Progenitor cell of endocrine pancreas (in vitro differentiated cells): ENCODE measurements around the gene TOMM70. TPM values are rescaled to one million over a fixed set of nuclear protein-coding genes. Genes with fewer than 3 reads are reported as not detected.

ENCODE experiments used
- DNase-seq: peaks from one replicate; pipeline ENCODE4 v3.0.0; 2021; ENCODE audit warnings: low spot score; ENCODE audit not compliant: unreplicated experiment
- H3K27ac Mint-ChIP-seq: 2 replicates; pipeline ENCODE4 v1.8.0; 2021; ENCODE audit warnings: mild to moderate bottlenecking, moderate library complexity, mixed read lengths
- H3K27me3 Mint-ChIP-seq: 2 replicates; pipeline ENCODE4 v1.8.0; 2021; ENCODE audit warnings: mixed read lengths
- H3K36me3 Mint-ChIP-seq: 2 replicates; pipeline ENCODE4 v1.8.0; 2022; ENCODE audit warnings: mixed read lengths; ENCODE audit not compliant: insufficient read depth
- H3K4me1 Mint-ChIP-seq: 2 replicates; pipeline ENCODE4 v1.8.0; 2021; ENCODE audit warnings: low read depth, mixed read lengths
- H3K4me3 Mint-ChIP-seq: 2 replicates; pipeline ENCODE4 v1.8.0; 2021; ENCODE audit warnings: low read depth, mild to moderate bottlenecking, moderate library complexity, mixed read lengths
- H3K9me3 Mint-ChIP-seq: 2 replicates; pipeline ENCODE4 v1.8.0; 2021; ENCODE audit warnings: low read depth, mixed read lengths
- total RNA-seq: library from RNA; stranded (reverse); gene quantifications from 2 replicates; pipeline ENCODE4 v1.2.1, GENCODE V29; 2021
- TF ChIP-seq, protein P1 (sequence below): fragments of 200-600 bp; sonication (generic); IDR thresholded peaks from one replicate; pipeline ENCODE4 v1.5.0; 2021; ENCODE audit warnings: antibody characterized with exemption, mild to moderate bottlenecking; ENCODE audit not compliant: unreplicated experiment

Gene TOMM70
- total RNA-seq, 1 donor from 2014 or later, result 41.8 TPM

GRCh38 chr3:100399341-100400071, 1.4 kb downstream of the TOMM70 start:
- Mint-ChIP-seq H3K9me3 (peaks cover 2% of the 10 kb centered on the region), H3K4me1 (peaks cover 33% of the 10 kb centered on the region), H3K27ac (peak overlapping the region; percentile 56), H3K36me3 (peaks cover 2% of the 10 kb centered on the region), H3K27me3 (no peaks in the 10 kb centered on the region), H3K4me3 (peak overlapping the region; percentile 92)
- DNase-seq, result no peak
- TF ChIP-seq, protein P1, sequence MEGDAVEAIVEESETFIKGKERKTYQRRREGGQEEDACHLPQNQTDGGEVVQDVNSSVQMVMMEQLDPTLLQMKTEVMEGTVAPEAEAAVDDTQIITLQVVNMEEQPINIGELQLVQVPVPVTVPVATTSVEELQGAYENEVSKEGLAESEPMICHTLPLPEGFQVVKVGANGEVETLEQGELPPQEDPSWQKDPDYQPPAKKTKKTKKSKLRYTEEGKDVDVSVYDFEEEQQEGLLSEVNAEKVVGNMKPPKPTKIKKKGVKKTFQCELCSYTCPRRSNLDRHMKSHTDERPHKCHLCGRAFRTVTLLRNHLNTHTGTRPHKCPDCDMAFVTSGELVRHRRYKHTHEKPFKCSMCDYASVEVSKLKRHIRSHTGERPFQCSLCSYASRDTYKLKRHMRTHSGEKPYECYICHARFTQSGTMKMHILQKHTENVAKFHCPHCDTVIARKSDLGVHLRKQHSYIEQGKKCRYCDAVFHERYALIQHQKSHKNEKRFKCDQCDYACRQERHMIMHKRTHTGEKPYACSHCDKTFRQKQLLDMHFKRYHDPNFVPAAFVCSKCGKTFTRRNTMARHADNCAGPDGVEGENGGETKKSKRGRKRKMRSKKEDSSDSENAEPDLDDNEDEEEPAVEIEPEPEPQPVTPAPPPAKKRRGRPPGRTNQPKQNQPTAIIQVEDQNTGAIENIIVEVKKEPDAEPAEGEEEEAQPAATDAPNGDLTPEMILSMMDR, result no peak

DNA sequence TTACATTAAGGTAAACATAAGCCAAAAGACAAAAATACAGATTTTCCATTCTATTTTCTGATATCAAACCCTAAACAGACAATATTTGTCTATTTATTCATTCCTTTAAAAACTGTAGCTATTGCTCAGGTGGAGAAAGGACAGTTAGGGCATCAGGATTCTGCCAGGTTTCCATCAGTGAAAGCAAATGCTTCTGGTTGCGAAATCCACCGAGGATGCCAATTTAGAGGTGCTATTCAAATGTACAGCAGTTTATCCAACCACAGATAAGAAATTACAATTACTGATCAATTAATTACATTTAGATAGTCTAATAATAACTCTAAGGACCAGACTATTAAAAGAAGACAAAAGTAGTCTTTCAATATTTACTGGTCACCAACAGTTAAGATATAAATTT, 3.9 kb downstream of the TOMM70 start:
- H3K36me3 Mint-ChIP-seq, result no peaks in the 10 kb centered on the region
- no peak for DNase-seq
- TF ChIP-seq, protein P1, result no peak
- H3K27ac Mint-ChIP-seq, result no peak overlapping the region
- no peak overlapping the region for H3K4me3 Mint-ChIP-seq
- H3K4me1 Mint-ChIP-seq, result peaks cover 20% of the 10 kb centered on the region
- H3K9me3 Mint-ChIP-seq, result no peaks in the 10 kb centered on the region
- no peaks in the 10 kb centered on the region for H3K27me3 Mint-ChIP-seq

- no peak overlapping the region for H3K4me3 Mint-ChIP-seq
- no peaks in the 10 kb centered on the region for H3K27me3 Mint-ChIP-seq
- TF ChIP-seq, protein P1, result no peak
- DNase-seq, result no peak
- no peaks in the 10 kb centered on the region for H3K36me3 Mint-ChIP-seq
- no peak overlapping the region for H3K27ac Mint-ChIP-seq
- peaks cover 18% of the 10 kb centered on the region for H3K4me1 Mint-ChIP-seq
- no peaks in the 10 kb centered on the region for H3K9me3 Mint-ChIP-seq
Measured at GRCh38 chr3:100395679-100396431, 5.0 kb downstream of the TOMM70 start.

- H3K27ac Mint-ChIP-seq, result no peak overlapping the region
- H3K4me3 Mint-ChIP-seq, result no peak overlapping the region
- peaks cover 11% of the 10 kb centered on the region for H3K9me3 Mint-ChIP-seq
- no peak for DNase-seq
- TF ChIP-seq, protein P1, result no peak
- H3K27me3 Mint-ChIP-seq, result no peaks in the 10 kb centered on the region
- peaks cover 19% of the 10 kb centered on the region for H3K4me1 Mint-ChIP-seq
- peaks cover 18% of the 10 kb centered on the region for H3K36me3 Mint-ChIP-seq
Measured at GRCh38 chr3:100389025-100389424, 11.9 kb downstream of the TOMM70 start.

- H3K4me3 Mint-ChIP-seq, result no peak overlapping the region
- H3K27ac Mint-ChIP-seq, result peak overlapping the region; percentile 88
- peaks cover 11% of the 10 kb centered on the region for H3K9me3 Mint-ChIP-seq
- H3K36me3 Mint-ChIP-seq, result peaks cover 19% of the 10 kb centered on the region
- no peak for DNase-seq
- TF ChIP-seq, protein P1, result no peak
- H3K27me3 Mint-ChIP-seq, result no peaks in the 10 kb centered on the region
- H3K4me1 Mint-ChIP-seq, result peaks cover 19% of the 10 kb centered on the region
Measured at GRCh38 chr3:100386437-100387074, 14.3 kb downstream of the TOMM70 start.
